HCT116 (cell line): Measurements from ENCODE around the gene CORO2B. TPM values are rescaled to one million over a fixed set of nuclear protein-coding genes. Genes with fewer than 3 reads are reported as not detected.

Source experiments
- ATAC-seq: fragments of 200-7000 bp; cut with Tn5 transposase; 2 replicates; pipeline ENCODE4 v1.9.1; 2020; ENCODE audit warnings: mild to moderate bottlenecking, moderate library complexity
- BruUV-seq: library from RNA; stranded (reverse); fragments of 400-500 nt; replicated peaks from 2 replicates; lab custom pipeline; 2021; lab: Mats Ljungman, UMichigan
- CTCF ChIA-PET: fragments of 300-600 bp; sonication (Branson Sonifier 250); formaldehyde crosslinking; loops from one replicate; lab custom pipeline; 2021; ENCODE audit warnings: antibody characterized with exemption; lab: Charles Lee
- POLR2A ChIA-PET: fragments of 300-600, 350-600 bp; sonication (Branson Sonifier 250); formaldehyde crosslinking; loops from one replicate; lab custom pipeline; 2021; ENCODE audit warnings: antibody characterized with exemption; lab: Charles Lee
- RAD21 ChIA-PET, 2 experiments: fragments of 300-600 bp; sonication (Branson Sonifier 250); formaldehyde crosslinking; loops; one replicate each; lab custom pipeline; 2023; ENCODE audit warnings: low total read pairs in 2 of 2; ENCODE audit not compliant: uncharacterized antibody in 2 of 2, unreplicated experiment in 2 of 2, low non-redundant PET in 1 of 2; lab: Charles Lee
- DNase-seq: peaks from one replicate; pipeline ENCODE4 v3.0.0-alpha.2; 2010; ENCODE audit warnings: low read depth, low spot score
- H2AFZ ChIP-seq: fragments of 200-600 bp; shearing (Covaris generic), sonication (generic); 2 replicates; pipeline ENCODE4 v1.6.1; 2017; ENCODE audit warnings: low read depth, mixed run types, mixed read lengths, antibody characterized with exemption, low read length; ENCODE audit not compliant: poor library complexity, severe bottlenecking
- H3K27ac ChIP-seq: 2 replicates; pipeline ENCODE4 v1.5.1; 2012; ENCODE audit warnings: low read depth, low read length
- H3K27me3 ChIP-seq: fragments of 200-600 bp; sonication (generic); 2 replicates; pipeline ENCODE4 v1.6.1; 2016; ENCODE audit warnings: mixed run types, low read length, mixed read lengths; ENCODE audit not compliant: insufficient read depth
- H3K36me3 ChIP-seq, 2 experiments: fragments of 200-500 bp in 1 of 2; fragments of 200-600 bp in 1 of 2; sonication (Bioruptor generic) in 1 of 2; sonication (generic) in 1 of 2; 2 replicates each; pipeline versions ENCODE4 v1.5.1 to v1.6.1; 2014 to 2016; ENCODE audit warnings: low read length in 2 of 2, inconsistent platforms in 1 of 2, mixed read lengths in 1 of 2, mixed run types in 1 of 2; ENCODE audit not compliant: insufficient read depth in 2 of 2, control insufficient read depth in 1 of 2
- H3K4me1 ChIP-seq, 2 experiments: fragments of 200-600 bp in 1 of 2; sonication (generic) in 1 of 2; 2 replicates each; pipeline versions ENCODE4 v1.5.1 to v1.6.1; 2012 to 2017; ENCODE audit warnings: low read length in 2 of 2, inconsistent platforms in 1 of 2, mild to moderate bottlenecking in 1 of 2, mixed read lengths in 1 of 2, mixed run types in 1 of 2, moderate library complexity in 1 of 2; ENCODE audit not compliant: insufficient read depth in 2 of 2, control insufficient read depth in 1 of 2
- H3K4me2 ChIP-seq: fragments of 200-600 bp; sonication (generic); 2 replicates; pipeline ENCODE4 v1.6.1; 2017; ENCODE audit warnings: mixed run types, low read length, mixed read lengths
- H3K4me3 ChIP-seq, 2 experiments: fragments of 200-600 bp in 1 of 2; sonication (generic) in 1 of 2; replicated peaks in 1 of 2; 2 replicates each; pipeline ENCODE4 v1.5.1; 2011 to 2016; ENCODE audit warnings: low read length in 2 of 2, control low read depth in 1 of 2, low read depth in 1 of 2, mild to moderate bottlenecking in 1 of 2, mixed read lengths in 1 of 2, mixed run types in 1 of 2
- H3K79me2 ChIP-seq: fragments of 200-600 bp; sonication (generic); 2 replicates; pipeline ENCODE4 v1.6.1; 2017; ENCODE audit warnings: mild to moderate bottlenecking, mixed run types, low read length, moderate library complexity, mixed read lengths; ENCODE audit not compliant: insufficient read depth
- H3K9ac ChIP-seq: fragments of 200-600 bp; sonication (generic); 2 replicates; pipeline ENCODE4 v1.6.1; 2016; ENCODE audit warnings: low read length, mixed read lengths
- H3K9me2 ChIP-seq: fragments of 200-600 bp; sonication (generic), shearing (Covaris generic); 2 replicates; pipeline ENCODE4 v1.6.1; 2017; ENCODE audit warnings: mixed run types, mild to moderate bottlenecking, moderate library complexity; ENCODE audit not compliant: insufficient read depth
- H3K9me3 ChIP-seq, 2 experiments: fragments of 200-500 bp in 1 of 2; fragments of 200-600 bp in 1 of 2; sonication (Bioruptor generic) in 1 of 2; sonication (generic) in 1 of 2; 2 replicates each; pipeline ENCODE4 v1.6.1; 2014 to 2017; ENCODE audit warnings: low read length in 2 of 2, mixed read lengths in 2 of 2, inconsistent platforms in 1 of 2, low read depth in 1 of 2, mild to moderate bottlenecking in 1 of 2, mixed run types in 1 of 2, moderate library complexity in 1 of 2; ENCODE audit not compliant: control insufficient read depth in 1 of 2, insufficient read depth in 1 of 2
- H4K20me1 ChIP-seq: fragments of 200-600 bp; sonication (generic), shearing (Covaris generic); 2 replicates; pipeline ENCODE4 v1.6.1; 2017; ENCODE audit warnings: mixed run types, mild to moderate bottlenecking, moderate library complexity; ENCODE audit not compliant: insufficient read depth
- CTCF ChIP-seq, 3 experiments: fragments of 200-600 bp in 1 of 3; sonication (generic) in 1 of 3; IDR thresholded peaks in 2 of 3; conservative IDR thresholded peaks in 1 of 3; 2 replicates each; pipeline ENCODE4 v1.5.1; 2012 to 2017; ENCODE audit warnings: low read depth in 2 of 3, low read length in 2 of 3, antibody characterized with exemption in 1 of 3, borderline replicate concordance in 1 of 3, control low read depth in 1 of 3, mild to moderate bottlenecking in 1 of 3, mixed read lengths in 1 of 3, mixed run types in 1 of 3, moderate library complexity in 1 of 3; ENCODE audit not compliant: insufficient read depth in 1 of 3
- EGR1 ChIP-seq: IDR thresholded peaks from 2 replicates; pipeline ENCODE4 v1.6.1; 2012; ENCODE audit warnings: low read depth
- FOSL1 ChIP-seq: IDR thresholded peaks from 2 replicates; pipeline ENCODE4 v1.6.1; 2012; ENCODE audit warnings: low read depth
- MAX ChIP-seq: IDR thresholded peaks from 2 replicates; pipeline ENCODE4 v1.6.1; 2012
- POLR2AphosphoS5 ChIP-seq: IDR thresholded peaks from 2 replicates; pipeline ENCODE4 v1.6.1; 2011; ENCODE audit warnings: mild to moderate bottlenecking, low read depth, low read length, moderate library complexity
- RAD21 ChIP-seq: IDR thresholded peaks from 2 replicates; pipeline ENCODE4 v1.6.1; 2012; ENCODE audit warnings: low read depth, mild to moderate bottlenecking
- YY1 ChIP-seq: IDR thresholded peaks from 2 replicates; pipeline ENCODE4 v1.6.1; 2011; ENCODE audit warnings: low read length, low read depth, moderate library complexity, mild to moderate bottlenecking; ENCODE audit not compliant: insufficient replicate concordance; ENCODE audit errors: extremely low read depth
- ZBTB33 ChIP-seq: IDR thresholded peaks from 2 replicates; pipeline ENCODE4 v1.6.1; 2011; ENCODE audit warnings: mild to moderate bottlenecking, low read length, moderate library complexity; ENCODE audit not compliant: insufficient replicate concordance; ENCODE audit errors: extremely low read depth
- ZFX ChIP-seq: fragments of 450-650 bp; IDR thresholded peaks from 2 replicates; pipeline ENCODE4 v1.6.1; 2017
- intact Hi-C: fragments of 100-400 bp; cut with micrococcal nuclease; formaldehyde crosslinking; loops from 2 replicates; pipeline ENCODE4 v1.10.0; 2022
- total RNA-seq: library from RNA; stranded (reverse); gene quantifications from one replicate; pipeline ENCODE4 v1.2.1, GENCODE V29; 2021; ENCODE audit not compliant: unreplicated experiment
- TF ChIP-seq, protein P1 (sequence below): IDR thresholded peaks from 2 replicates; pipeline ENCODE4 v1.6.1; 2012

The CORO2B gene
- total RNA-seq, 1 experiment from 2014 or later, result 2.8 TPM

- Histone ChIP-seq H3K27ac (no peak overlapping the region), H3K4me1 (peaks cover 13 to 15% of the 10 kb centered on the region in 2 experiments), H3K4me3 (no peak overlapping the region), H3K9ac (no peak overlapping the region), H3K4me2 (no peak overlapping the region), H3K36me3 (no peaks in the 10 kb centered on the region), H4K20me1 (no peaks in the 10 kb centered on the region), H3K27me3 (no peaks in the 10 kb centered on the region), H3K9me3 (peaks cover 0 to 5% of the 10 kb centered on the region in 2 experiments; a peak in 1 of 4 replicates), H2AFZ (no peak overlapping the region), H3K9me2 (no peaks in the 10 kb centered on the region), H3K79me2 (no peaks in the 10 kb centered on the region)
- TF ChIP-seq FOSL1 (no peak), ZBTB33 (no peak)
- intact Hi-C loops, result no loop called here
- no peak for ATAC-seq
- RAD21 ChIA-PET, result no interaction called here
- no TSS peak for BruUV-seq
- no peak for DNase-seq
- CTCF ChIA-PET, result no interaction called here
- POLR2A ChIA-PET, result no interaction called here
Observed at GRCh38 chr15:68601206-68602197, 22.7 kb downstream of the CORO2B start.

GRCh38 chr15:68602459-68603215 is 23.8 kb downstream of the CORO2B start:
- ChIA-PET CTCF (no interaction called here), POLR2A (no interaction called here), RAD21 (no interaction called here)
- Histone ChIP-seq H3K9ac (no peak overlapping the region), H3K36me3 (no peaks in the 10 kb centered on the region), H2AFZ (no peak overlapping the region), H3K4me2 (no peak overlapping the region), H3K27me3 (no peaks in the 10 kb centered on the region), H4K20me1 (no peaks in the 10 kb centered on the region), H3K9me2 (no peaks in the 10 kb centered on the region), H3K4me3 (no peak overlapping the region), H3K27ac (no peak overlapping the region), H3K4me1 (peaks cover 13 to 15% of the 10 kb centered on the region in 2 experiments), H3K9me3 (peaks cover 0 to 5% of the 10 kb centered on the region in 2 experiments; a peak in 1 of 4 replicates), H3K79me2 (no peaks in the 10 kb centered on the region)
- ATAC-seq, result no peak
- intact Hi-C loops, result no loop called here
- BruUV-seq, result no TSS peak
- no peak for DNase-seq
- TF ChIP-seq CTCF (IDR thresholded peaks at IDR 0.05 in 2 of 3, conservative IDR thresholded peaks at IDR 0.05 in 1 of 3; ENCODE audit: borderline replicate concordance in 1 of 3, insufficient read depth in 1 of 3, low read depth in 2 of 3, low read length in 2 of 3), result no peak
- TF ChIP-seq RAD21, result no peak
- TF ChIP-seq YY1, result no peak
- TF ChIP-seq MAX, result no peak
- no peak for TF ChIP-seq ZFX
- TF ChIP-seq, protein P1, sequence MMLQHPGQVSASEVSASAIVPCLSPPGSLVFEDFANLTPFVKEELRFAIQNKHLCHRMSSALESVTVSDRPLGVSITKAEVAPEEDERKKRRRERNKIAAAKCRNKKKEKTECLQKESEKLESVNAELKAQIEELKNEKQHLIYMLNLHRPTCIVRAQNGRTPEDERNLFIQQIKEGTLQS, result no peak
- no peak for TF ChIP-seq POLR2AphosphoS5
- no peak for TF ChIP-seq EGR1
